ENCODE data around the gene TMEM126A. TPM values are rescaled to one million over a fixed set of nuclear protein-coding genes. Genes with fewer than 3 reads are reported as not detected.

TMEM126A gene
- total RNA-seq, 2 donors from 2014 or later: 11.0 to 25.4 TPM

- H3K9me3 ChIP-seq: no peaks in the 10 kb centered on the region
- no peaks in the 10 kb centered on the region for H3K27me3 ChIP-seq (replicated peaks; ENCODE audit: insufficient read depth)
- TF ChIP-seq, protein P1, sequence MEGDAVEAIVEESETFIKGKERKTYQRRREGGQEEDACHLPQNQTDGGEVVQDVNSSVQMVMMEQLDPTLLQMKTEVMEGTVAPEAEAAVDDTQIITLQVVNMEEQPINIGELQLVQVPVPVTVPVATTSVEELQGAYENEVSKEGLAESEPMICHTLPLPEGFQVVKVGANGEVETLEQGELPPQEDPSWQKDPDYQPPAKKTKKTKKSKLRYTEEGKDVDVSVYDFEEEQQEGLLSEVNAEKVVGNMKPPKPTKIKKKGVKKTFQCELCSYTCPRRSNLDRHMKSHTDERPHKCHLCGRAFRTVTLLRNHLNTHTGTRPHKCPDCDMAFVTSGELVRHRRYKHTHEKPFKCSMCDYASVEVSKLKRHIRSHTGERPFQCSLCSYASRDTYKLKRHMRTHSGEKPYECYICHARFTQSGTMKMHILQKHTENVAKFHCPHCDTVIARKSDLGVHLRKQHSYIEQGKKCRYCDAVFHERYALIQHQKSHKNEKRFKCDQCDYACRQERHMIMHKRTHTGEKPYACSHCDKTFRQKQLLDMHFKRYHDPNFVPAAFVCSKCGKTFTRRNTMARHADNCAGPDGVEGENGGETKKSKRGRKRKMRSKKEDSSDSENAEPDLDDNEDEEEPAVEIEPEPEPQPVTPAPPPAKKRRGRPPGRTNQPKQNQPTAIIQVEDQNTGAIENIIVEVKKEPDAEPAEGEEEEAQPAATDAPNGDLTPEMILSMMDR (IDR thresholded peaks at IDR 0.05): no peak
- peak overlapping the region; percentile 97 for H3K4me3 ChIP-seq
- no peaks in the 10 kb centered on the region for H3K36me3 ChIP-seq
- H3K27ac ChIP-seq: peak overlapping the region; percentile 73 to 97
- peaks cover 12 to 33% of the 10 kb centered on the region in 2 donors for H3K4me1 ChIP-seq (ENCODE audit: control insufficient read depth in 1 of 2, low read depth in 2 of 2)
- DNase-seq (ENCODE audit: low spot score) (no peak), ATAC-seq (ENCODE audit: insufficient number of reproducible peaks, low FRiP score, low read depth) (no peak)
These were observed 18.9 kb upstream of the TMEM126A start for GRCh38 chr11:85628771-85629341.

DNA sequence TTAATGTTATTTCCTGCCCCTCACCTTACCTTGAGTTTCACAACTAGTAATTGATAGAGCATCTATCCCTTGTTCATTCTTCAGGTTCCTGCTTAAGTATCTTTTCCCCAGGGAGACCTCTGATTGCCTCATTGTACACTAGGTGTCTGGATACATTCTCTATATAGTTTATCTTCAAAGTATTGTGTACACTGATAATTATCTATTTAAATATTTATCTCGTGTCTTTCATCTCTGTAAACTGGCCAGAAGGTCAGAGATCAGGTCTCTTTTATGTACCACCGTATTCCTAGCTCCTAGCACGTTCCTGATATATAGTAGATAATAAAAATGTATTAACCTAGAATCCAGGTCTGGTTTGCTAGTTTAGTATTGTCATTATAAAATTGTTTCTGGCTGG, 13.0 kb upstream of the TMEM126A start:
- DNase-seq (ENCODE audit: low spot score) (no peak), ATAC-seq (ENCODE audit: insufficient number of reproducible peaks, low FRiP score, low read depth) (no peak)
- H3K4me3 ChIP-seq: no peak overlapping the region
- peaks cover 0 to 3% of the 10 kb centered on the region in 2 donors for H3K4me1 ChIP-seq (ENCODE audit: control insufficient read depth in 1 of 2, low read depth in 2 of 2)
- H3K27ac ChIP-seq: no peak overlapping the region
- TF ChIP-seq, protein P1 (IDR thresholded peaks at IDR 0.05): no peak
- H3K9me3 ChIP-seq: no peaks in the 10 kb centered on the region
- no peaks in the 10 kb centered on the region for H3K27me3 ChIP-seq (replicated peaks; ENCODE audit: insufficient read depth)
- H3K36me3 ChIP-seq: peaks cover 7% of the 10 kb centered on the region

DNA sequence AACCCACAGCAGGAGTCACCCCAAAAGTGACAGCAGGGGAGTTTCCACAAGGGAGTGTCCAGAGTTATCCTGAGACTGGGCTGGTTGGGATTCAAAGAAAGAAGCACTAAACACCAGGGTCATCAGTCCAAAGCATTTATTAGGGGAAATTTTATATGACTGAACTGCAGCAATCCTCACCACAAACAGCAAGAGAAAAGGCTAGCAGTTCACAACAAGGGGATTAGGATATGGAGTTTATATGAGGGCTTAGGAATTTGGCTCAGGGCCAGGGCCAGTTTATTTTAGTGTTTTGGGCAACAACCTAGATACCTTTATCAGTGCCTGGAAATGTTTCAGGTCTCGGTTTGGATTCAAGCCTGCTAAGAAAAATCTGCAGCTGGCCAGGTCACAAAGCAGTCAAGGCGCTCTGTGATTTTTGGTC, 4.6 kb upstream of the TMEM126A start:
- H3K27ac ChIP-seq: no peak overlapping the region
- no peak for ATAC-seq (ENCODE audit: insufficient number of reproducible peaks, low FRiP score, low read depth)

GRCh38 chr11:85647078-85647477, 689 bp upstream of the TMEM126A start:
- no peak for ATAC-seq (ENCODE audit: insufficient number of reproducible peaks, low FRiP score, low read depth)
- H3K4me1 ChIP-seq (ENCODE audit: control insufficient read depth in 1 of 2, low read depth in 2 of 2): peaks cover 10 to 18% of the 10 kb centered on the region in 2 donors
- H3K9me3 ChIP-seq: no peaks in the 10 kb centered on the region
- no peaks in the 10 kb centered on the region for H3K27me3 ChIP-seq (replicated peaks; ENCODE audit: insufficient read depth)
- H3K4me3 ChIP-seq: peak overlapping the region; percentile 79
- TF ChIP-seq, protein P1 (IDR thresholded peaks at IDR 0.05): no peak
- peak overlapping the region; percentile 69 to 80 for H3K27ac ChIP-seq
- no peaks in the 10 kb centered on the region for H3K36me3 ChIP-seq
- DNase-seq (ENCODE audit: low spot score): no peak

More for the DNA sequence above, 4.6 kb upstream of the TMEM126A start:
- Histone ChIP-seq H3K27me3 (replicated peaks; ENCODE audit: insufficient read depth) (no peaks in the 10 kb centered on the region), H3K36me3 (no peaks in the 10 kb centered on the region), H3K4me1 (ENCODE audit: control insufficient read depth in 1 of 2, low read depth in 2 of 2) (peaks cover 5 to 8% of the 10 kb centered on the region in 2 donors), H3K9me3 (no peaks in the 10 kb centered on the region), H3K4me3 (no peak overlapping the region)
- TF ChIP-seq, protein P1 (IDR thresholded peaks at IDR 0.05): no peak
- no peak for DNase-seq (ENCODE audit: low spot score)

DNA sequence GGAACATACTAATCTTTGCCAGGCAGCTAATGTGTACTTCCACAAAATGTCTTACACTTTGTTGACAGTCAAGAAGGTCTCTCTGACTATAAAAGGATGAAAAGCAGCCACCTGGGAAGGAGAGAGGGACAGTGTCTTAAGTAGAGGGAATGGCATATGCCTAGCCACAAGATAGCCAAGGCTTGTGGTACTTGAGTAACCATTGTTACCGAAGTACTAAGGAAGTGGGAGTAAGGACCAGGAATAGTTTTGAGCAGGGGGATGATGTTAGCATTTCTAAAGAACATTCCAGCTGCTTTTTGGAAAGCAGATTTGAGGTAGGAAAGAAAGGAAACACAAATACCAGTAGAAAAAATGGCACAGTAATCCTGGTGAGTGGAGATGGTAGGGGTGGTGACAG, 3.4 kb downstream of the TMEM126A start:
- TF ChIP-seq, protein P1 (IDR thresholded peaks at IDR 0.05): no peak
- Histone ChIP-seq H3K27ac (no peak overlapping the region), H3K4me3 (no peak overlapping the region), H3K27me3 (replicated peaks; ENCODE audit: insufficient read depth) (no peaks in the 10 kb centered on the region), H3K9me3 (no peaks in the 10 kb centered on the region), H3K36me3 (peaks cover 3% of the 10 kb centered on the region), H3K4me1 (ENCODE audit: control insufficient read depth in 1 of 2, low read depth in 2 of 2) (peaks cover 10 to 18% of the 10 kb centered on the region in 2 donors)
- no peak for ATAC-seq (ENCODE audit: insufficient number of reproducible peaks, low FRiP score, low read depth)
- DNase-seq (ENCODE audit: low spot score): no peak
